GM18861 (cell line): ENCODE measurements around the gene GAB3.

Experiments used
- ATAC-seq: cut with Tn5 transposase; IDR thresholded peaks from one replicate; pipeline ENCODE4 v1.9.1; 2021; ENCODE audit not compliant: unreplicated experiment

The GAB3 gene

DNA sequence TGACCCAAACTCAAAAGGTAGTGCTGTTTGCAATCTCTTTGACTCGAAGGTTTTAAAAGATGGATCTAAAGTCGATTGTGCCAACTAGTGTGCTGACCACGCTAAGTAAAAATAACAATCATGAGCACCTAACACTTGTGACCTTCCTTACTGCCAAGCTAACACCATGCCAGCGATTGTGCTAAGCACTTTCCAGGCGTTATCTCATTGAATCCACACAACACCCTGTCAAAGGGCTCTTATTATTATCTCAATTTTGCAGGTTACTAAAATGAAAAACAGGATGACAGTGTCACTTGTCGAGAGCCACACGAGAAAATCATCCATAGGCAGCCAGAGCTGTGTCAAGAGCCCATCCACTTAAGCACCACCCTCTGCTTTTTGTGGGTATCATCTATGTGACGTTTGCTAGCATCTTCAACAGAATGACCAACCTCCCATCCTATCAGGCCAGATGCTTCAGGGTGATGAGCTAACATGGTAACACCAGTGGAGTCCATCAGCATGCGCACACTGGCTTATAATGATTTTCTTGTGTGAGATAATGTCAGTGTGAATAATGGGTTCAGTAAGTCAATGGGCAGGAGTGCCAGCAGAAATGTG, 893 bp upstream of the GAB3 start:
- ATAC-seq, result no peak

- ATAC-seq, result no peak
Observed at GRCh38 chrX:154751203-154751668, 359 bp upstream of the GAB3 start.

- ATAC-seq, result no peak
Observed at GRCh38 chrX:154749856-154750255, 1.0 kb downstream of the GAB3 start.

GRCh38 chrX:154748712-154749339, 2.1 kb downstream of the GAB3 start:
- ATAC-seq, result peak; percentile 48

DNA sequence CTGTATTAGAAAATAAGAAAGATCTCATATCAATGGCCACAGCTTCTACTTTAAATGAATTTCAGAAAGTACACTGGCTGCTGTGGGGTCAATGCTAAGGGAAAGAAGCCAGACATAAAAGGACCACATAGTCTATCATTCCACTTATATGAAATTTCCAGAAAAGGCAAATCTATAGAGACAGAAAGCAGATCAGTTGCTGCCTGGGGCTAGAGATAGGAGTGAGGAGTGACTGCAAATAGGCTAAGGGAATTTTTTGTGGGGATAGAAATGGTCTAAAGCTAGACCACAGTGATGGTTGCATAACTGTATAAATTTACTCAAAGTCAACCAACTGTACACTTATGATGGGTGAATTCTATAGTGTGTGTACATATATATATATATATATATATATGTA, 8.3 kb downstream of the GAB3 start:
- ATAC-seq, result no peak

DNA sequence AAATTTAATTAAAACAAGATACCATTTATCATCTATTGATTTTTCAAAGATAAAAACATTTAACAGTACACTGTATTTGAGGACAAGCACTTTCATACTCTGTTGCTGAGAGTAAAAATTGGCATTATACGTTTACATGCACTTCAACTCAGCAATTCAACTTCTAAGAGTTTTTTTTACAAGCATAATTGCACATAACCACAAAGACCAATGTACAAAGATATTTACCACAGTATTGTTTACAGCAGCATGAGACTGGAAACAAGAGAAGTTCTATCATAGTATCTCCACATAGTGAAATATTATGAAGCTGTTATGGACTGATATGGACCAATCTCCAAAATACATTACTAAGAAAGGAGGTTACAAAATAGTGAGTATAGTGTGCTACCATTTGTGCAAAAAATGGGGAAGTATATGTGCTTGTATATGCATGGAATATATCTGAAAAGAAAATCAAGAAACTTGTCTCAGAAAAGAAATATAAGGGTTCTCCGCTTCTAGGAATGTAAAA, 10.9 kb downstream of the GAB3 start:
- ATAC-seq, result no peak

- ATAC-seq, result no peak
Observed at GRCh38 chrX:154738011-154738738, 12.7 kb downstream of the GAB3 start.

GRCh38 chrX:154737136-154737535, 13.7 kb downstream of the GAB3 start:
- ATAC-seq, result no peak

GRCh38 chrX:154735695-154736393, 15.0 kb downstream of the GAB3 start:
- ATAC-seq, result no peak

DNA sequence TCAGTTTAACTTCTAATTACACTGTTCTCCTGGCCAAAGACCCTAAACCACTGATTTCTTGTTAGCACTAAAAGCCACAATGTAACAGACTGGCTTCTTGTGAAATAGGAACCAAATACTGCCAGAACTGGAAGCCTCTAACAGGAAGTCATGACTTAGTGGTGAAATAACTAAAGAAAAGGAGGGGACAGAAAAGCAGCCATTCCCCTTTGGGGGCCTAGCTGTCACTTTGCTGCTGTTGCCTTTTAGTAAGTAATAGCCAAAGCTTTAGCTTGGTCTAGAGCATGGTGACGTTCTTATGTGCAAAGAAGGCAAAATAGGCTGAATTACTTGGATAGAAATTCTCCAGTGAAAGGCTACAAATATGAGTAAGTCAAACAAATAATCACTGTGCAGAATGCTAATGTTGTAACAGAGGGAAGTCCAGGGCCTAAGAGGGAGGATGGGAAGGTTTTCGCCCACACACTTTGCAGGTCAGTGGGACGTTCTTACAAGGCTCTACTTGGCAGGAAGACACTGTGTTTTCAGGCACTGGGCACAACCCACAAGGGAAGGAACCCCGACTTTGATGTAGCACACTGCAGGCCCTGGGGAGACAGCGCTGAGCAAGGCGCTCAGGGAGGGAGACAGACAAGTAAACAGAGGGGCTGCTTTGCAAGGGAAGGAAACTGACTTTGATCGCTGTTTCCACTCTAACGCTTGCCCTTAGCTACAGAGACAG, 16.7 kb downstream of the GAB3 start:
- ATAC-seq, result no peak

DNA sequence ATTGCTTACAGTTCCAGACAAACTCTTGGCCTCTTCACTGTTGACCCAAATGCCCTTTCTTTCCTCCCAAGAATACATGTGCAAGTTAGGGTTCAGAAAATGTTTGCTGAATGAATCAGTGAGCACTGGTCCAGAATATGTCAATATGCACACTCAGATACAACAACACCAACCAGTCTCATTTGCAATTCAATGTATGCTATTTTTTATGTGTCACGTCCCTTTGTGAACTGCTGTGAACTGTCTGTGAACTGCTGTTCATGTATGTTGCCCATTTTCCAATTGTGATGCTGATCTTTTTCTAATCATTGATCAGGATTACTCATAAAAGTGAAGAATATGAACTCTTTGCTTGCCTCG, 17.8 kb downstream of the GAB3 start:
- ATAC-seq, result no peak

DNA sequence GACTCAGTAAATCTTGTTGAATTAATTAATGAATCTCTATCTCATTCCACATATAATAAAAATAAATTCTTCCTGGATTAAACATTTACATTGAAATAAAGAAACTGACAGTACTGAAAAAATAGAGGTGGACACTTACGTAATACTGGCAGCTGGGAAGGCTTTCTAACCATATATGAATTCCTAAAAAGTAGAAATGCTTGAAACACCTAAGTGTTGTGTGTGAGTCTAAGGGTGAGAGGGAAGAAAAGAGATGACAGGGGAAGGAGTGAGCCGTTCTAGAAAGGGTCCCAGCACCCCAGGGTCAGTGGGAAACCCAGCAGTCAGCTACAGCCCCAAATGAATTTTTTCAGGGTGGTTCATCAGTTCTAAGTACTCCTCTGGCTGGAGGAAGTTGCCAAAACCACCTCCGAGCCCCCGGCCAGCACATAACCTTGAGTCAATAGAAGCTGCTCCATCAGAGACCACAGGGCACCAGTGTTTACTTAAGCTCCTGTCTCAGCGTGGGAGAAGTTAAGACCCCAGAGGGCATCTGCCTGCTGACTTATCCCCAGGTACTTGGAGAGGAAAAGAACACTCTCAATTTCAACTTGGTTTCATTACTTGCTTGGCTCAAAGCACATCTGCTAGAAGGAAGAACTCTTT, 18.3 kb downstream of the GAB3 start:
- no peak for ATAC-seq

GRCh38 chrX:154731881-154732280, 19.0 kb downstream of the GAB3 start:
- ATAC-seq, result no peak

DNA sequence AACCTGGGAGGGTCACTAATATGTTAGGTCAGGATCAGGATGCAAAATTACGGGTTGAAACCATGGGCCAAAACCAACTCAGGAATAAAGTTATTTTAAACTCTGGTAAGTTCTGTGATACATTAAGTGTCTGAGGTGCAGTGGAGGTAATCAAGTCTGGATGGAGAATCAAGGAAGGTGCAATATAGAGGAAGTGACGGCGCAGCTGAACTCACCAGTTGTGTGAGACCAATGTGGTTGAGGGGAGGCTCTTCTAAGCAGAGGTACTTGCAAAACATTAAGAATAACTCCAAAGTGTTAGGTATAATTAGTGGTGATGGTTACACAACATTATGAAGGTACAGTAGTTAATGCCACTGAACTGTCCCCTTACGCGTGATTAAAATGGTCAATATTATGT, 19.7 kb downstream of the GAB3 start:
- ATAC-seq, result no peak

GRCh38 chrX:154730253-154730891, 20.5 kb downstream of the GAB3 start:
- ATAC-seq, result no peak

GRCh38 chrX:154729439-154729838, 21.4 kb downstream of the GAB3 start:
- no peak for ATAC-seq

DNA sequence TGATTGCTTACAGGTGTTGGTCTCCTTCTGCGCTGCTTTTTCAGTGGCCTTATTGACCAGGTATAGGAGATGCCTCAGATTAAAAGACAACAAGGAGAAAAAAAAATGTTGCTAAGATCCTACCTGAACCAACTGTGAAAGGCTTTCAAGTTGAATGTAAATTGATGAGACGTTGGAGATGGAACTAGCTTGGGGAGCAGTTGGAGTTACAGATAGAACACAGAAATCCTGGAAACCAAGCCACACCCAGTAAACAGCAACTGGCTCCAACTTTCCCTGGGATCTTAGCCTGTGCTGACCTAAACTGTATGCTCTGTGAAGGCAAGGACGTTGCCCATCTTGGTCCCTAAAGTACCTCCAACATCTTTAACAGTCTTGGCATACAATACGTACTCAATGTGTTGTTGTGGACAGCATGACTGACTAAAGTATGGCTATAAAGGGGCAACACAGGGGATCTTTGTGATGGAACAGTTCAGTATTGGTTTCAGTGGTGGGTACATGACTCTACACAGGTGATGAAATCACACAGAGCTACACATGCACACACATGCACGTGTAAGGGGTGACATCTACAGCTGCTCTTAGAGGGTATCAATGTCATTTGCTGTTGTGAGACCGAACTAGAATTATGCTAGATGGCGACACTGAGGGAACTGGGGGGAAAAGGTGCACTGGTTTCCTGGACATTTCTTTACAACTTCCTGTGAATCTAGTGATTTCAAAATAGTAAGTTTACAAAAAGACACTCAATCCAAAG, 22.3 kb downstream of the GAB3 start:
- ATAC-seq, result no peak

DNA sequence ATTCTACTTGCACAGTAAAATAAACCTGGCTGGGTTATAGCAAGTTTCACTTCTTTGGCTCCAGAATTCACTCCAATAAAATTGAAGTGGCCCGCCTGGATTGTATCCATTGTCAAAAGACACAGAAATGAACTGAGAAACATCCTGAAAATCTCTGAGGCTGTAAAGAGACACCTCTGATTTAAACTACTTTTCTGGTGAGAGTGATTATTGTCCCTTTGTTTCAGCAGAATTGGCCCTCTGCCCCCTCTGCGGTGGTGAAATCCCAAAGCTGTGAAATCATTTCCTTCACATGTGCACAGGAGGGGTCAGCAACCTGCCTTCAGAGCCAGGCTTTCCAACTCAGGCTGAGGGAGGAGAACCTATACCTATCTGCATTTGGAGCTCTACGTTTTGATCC, 23.0 kb downstream of the GAB3 start:
- ATAC-seq, result no peak

- no peak for ATAC-seq
Observed at GRCh38 chrX:154727418-154727817, 23.5 kb downstream of the GAB3 start.
